H7 (cell line): ENCODE results near the gene PES1. TPM values are rescaled to one million over a fixed set of nuclear protein-coding genes. Genes with fewer than 3 reads are reported as not detected.
"Not testable (repeated sequence)": the region's sequence is repeated elsewhere in the genome, so short reads cannot be mapped to it uniquely, and the experiment has no call there.

Experiments used
- DNase-seq: peaks from one replicate; pipeline ENCODE4 v3.0.0; 2012
- H3K27me3 ChIP-seq: 2 replicates; pipeline ENCODE4 v1.6.0; 2011; ENCODE audit warnings: mild to moderate bottlenecking, low read length; ENCODE audit not compliant: control insufficient read depth, insufficient read depth
- H3K36me3 ChIP-seq: replicated peaks from 2 replicates; pipeline ENCODE4 v1.5.1; 2011; ENCODE audit warnings: low read length; ENCODE audit not compliant: control insufficient read depth, insufficient read depth
- H3K4me3 ChIP-seq: 2 replicates; pipeline ENCODE4 v1.5.1; 2011; ENCODE audit warnings: low read depth, mild to moderate bottlenecking, control low read depth, low read length, moderate library complexity; ENCODE audit not compliant: insufficient read depth
- total RNA-seq: library from RNA; depleted of rRNA; stranded (reverse); fragments of >200 nt; shearing (Covaris generic); gene quantifications from 2 replicates; pipeline ENCODE4 v1.2.3, GENCODE V29; 2014

Gene PES1
- total RNA-seq, 1 experiment from 2014 or later, result 111 TPM

DNA sequence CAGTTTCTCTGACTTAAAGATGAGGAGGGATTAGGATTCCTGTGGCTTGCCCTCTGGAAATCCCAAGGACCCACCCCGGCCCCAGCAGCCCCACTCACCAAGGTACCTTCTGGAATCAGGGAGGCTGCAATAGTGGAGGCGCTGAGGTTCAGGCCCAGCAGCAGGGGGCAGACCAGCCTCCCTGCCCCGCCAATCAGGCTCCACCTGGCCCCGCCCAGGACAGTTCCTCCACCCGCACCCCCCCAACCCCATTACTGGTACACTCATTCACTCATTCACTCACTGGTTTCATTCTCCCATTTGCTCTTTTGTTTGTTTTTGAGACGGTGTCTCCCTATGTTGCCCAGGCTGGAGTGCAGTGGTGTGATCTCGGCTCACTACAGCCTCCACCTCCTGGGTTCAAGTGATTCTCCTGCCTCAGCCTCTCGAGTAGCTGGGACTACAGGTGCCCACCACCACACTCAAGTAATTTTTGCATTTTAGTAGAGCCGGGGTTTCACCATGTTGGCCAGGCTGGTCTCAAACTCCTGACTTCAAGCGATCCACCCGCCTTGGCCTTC lies 31.0 kb downstream of the PES1 start:
- DNase-seq, result peak; percentile 79
- H3K27me3 ChIP-seq, H3K4me3 ChIP-seq, H3K36me3 ChIP-seq: not testable (repeated sequence)

DNA sequence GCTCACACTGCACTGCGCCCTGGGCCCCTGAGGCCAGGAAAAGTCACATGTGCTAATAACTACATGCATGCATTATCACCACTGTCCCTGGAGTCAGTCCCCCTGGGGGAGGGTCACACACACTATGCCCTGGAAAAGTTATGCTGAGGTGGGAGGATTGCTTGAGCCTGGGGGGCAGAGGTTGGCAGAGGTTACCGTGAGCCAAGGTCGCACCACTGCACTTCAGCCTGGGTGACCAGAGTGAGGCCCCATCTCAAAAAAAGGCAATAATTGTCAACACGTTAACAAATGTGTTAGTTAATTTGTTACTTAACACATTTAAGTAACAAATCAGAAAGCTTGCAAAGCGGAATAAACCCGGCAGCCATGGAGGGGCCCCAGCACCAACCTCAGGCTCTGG lies 31.8 kb downstream of the PES1 start:
- H3K4me3 ChIP-seq, result no peak overlapping the region
- no peak for DNase-seq
- no peaks in the 10 kb centered on the region for H3K36me3 ChIP-seq
- no peaks in the 10 kb centered on the region for H3K27me3 ChIP-seq

DNA sequence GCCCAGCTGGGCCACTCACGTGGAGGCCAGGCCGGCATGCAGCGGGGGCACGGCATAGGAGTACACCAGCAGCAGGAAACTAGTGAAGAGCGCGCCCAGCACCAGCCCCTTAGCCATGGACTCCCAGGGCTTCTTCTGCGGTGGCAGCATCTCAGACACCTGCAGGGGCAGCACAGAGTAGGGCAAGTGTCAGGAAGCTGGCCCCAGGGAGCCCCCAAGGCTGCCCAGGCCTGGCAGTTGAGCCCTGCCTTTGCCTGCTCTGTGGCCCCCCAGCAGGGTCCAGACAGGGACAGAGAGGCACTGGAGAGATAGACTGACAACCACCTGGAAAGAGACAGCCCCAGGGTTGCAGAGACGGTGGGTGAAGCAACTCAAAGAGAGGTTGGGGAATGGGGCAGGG lies 34.5 kb downstream of the PES1 start:
- Histone ChIP-seq H3K27me3 (no peaks in the 10 kb centered on the region), H3K36me3 (no peaks in the 10 kb centered on the region), H3K4me3 (no peak overlapping the region)
- DNase-seq, result peak; percentile 84

DNA sequence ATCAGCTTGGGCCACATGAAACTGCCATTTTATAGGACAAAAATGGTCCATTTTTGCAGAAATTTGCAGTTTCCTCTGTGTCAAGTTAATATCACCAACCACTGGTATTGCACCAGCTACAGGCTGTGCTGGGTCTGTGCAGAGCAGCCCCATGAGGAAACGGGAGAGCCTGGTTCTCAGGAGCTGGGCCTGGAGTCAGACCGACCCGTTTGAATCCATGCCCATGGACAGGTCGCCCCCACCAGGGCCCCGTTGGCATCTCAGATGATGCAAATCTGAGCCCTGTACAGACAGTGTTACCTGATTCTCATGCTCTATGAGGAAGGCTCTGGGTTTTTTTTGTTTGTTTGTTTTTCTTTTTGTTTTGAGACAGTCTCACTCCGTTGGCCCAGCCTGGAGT lies 35.3 kb downstream of the PES1 start:
- H3K36me3 ChIP-seq, result no peaks in the 10 kb centered on the region
- peak; percentile 69 for DNase-seq
- H3K27me3 ChIP-seq, result no peaks in the 10 kb centered on the region
- no peak overlapping the region for H3K4me3 ChIP-seq

DNA sequence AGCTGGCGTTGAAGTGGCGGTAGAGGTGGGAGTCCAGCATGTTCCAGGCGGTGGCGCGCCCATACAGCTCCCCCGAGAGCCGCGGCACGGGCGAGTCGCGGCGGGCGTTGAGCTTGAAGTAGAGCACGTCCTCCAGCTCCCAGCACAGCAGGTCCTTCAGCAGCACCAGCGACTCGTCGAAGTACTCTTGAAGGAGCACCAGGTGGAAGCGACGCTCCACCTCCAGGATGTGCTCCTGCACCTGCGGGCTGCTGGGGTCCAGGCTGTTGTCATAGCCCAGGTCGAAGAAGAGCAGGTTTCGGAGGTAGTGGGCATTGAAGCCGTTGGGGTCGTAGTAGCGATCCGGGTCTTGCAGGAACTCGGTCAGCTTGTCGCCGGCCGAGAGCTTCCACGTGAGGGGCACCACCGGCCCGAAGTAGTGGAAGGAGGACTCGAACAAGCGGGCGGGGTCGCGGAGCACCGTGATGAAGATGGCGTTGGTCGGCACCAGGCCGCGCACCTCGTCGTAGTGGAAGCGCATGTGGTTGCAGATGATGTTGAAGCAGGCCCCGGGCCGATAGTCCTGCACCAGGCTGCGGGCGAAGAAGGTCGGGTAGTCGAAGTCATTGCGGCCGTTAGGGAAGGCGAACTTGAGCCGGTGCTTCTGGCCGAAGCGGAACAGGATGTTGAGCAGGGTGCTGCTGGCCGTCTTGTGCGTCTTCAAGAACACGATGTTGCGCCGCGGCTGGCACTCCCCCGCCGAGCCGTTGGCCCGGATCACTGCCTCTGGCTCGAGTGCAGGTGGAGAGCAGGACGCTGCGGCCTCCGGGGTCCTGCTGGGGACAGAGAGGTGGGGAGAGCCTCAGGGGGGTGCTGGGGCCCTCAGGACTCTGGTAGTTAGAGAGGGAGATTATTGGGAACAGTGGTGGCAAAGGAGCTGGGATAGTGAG lies 36.2 kb downstream of the PES1 start:
- Histone ChIP-seq H3K4me3 (no peak overlapping the region), H3K36me3 (no peaks in the 10 kb centered on the region)
- DNase-seq, result peak; percentile 82

DNA sequence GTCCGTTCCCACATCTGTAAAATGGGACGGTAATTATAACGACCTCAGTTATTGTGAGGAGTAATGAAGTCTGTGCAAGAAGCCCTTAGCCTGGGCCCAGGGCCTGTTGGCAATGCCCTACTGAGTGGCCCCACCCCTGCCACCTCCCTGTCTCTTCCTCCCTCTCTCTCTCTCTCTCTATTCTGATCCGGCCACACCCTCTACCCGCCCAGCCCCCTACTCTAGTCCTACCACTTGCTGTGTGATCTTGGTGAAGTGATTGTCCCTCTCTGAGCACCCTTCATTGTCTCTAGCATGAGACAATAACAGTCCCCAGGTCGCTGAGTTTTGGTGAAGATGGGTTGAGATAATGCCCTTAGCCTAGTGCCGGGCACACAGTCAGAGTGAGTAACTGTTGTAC lies 37.7 kb downstream of the PES1 start:
- Histone ChIP-seq H3K27me3 (no peaks in the 10 kb centered on the region), H3K4me3 (no peak overlapping the region), H3K36me3 (no peaks in the 10 kb centered on the region)
- DNase-seq, result no peak

More for the DNA sequence above, 36.2 kb downstream of the PES1 start:
- no peaks in the 10 kb centered on the region for H3K27me3 ChIP-seq

DNA sequence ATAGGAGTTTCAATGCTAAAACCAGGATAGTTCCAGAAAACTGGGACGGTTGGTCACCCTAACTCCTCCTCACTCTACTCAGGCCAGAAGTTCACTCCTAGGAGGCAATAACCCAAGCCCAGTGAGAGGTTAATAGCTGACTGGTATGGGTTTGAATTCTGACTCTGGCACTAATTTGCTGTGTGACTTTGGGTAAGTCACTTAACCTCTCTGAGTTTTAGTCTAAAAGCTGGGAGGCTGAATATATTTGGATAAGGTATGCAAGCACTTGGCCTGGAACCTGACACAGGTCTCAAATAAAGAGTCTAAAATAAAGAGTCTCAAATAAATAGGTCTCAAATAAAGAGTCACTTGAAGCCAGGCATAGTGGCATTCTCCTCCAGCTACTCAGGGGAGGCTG lies 39.0 kb downstream of the PES1 start:
- no peak overlapping the region for H3K4me3 ChIP-seq
- no peaks in the 10 kb centered on the region for H3K36me3 ChIP-seq
- no peak for DNase-seq
- no peaks in the 10 kb centered on the region; the same call in 1 of the 2 replicates for H3K27me3 ChIP-seq

DNA sequence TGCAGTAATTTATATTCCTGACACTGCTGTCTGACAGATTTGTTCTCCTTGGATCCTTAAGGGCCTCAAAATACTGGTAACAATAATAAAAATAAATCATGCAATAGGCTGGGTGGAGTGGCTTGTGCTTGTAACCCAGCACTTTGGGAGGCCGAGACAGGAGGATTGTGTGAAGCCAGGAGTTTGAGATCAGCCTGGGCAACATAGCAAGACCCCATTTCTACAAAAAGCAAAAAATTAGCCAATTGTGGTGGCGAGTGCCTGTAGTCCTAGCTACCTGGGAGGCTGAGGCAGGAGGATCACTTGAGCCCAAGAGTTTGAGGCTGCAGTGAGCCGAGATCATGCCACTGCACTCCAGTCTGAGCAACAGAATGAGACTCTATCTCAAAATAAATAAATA lies 39.9 kb downstream of the PES1 start:
- H3K27me3 ChIP-seq, DNase-seq, H3K36me3 ChIP-seq, H3K4me3 ChIP-seq: not testable (repeated sequence)

DNA sequence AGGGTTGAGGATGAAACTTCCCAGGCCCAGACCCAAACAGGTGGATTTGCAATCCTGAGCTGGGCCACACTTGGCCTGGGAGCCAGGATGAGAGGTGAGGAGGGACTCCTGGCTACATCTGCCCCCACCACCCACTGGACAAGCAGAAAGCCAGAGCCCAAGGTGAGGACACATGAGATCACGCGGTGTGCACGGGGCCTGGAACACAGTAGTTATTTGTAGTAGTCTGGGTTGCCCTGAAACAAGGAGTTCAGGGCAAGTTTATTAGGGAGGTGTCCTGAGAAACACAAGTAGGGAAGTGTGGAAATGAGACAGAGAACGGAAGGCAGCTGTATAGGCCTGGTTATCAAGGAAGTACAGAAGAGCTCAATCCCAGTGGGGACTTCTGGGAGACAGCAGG lies 44.5 kb downstream of the PES1 start:
- Histone ChIP-seq H3K27me3 (peaks cover 16% of the 10 kb centered on the region), H3K36me3 (no peaks in the 10 kb centered on the region), H3K4me3 (no peak overlapping the region)
- DNase-seq, result no peak

DNA sequence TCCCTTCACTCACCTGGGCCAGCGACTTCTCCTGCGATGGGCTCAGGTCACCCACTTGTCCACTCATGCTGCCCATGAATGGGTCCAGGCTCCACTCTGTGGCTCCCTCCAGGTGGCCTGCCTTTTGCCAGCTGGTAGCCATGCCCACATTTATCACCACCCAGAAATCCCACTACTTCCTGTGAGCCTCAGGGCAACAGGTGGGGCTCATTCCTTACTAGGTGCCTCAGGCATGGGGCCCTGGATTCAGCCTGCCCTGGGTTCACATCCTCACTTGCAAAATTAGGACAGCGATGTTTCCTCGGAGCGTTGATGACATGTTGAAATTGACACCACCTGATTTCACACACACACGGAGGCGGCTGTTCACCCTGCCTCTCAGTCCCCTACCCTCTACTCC lies 45.1 kb downstream of the PES1 start, which contains the start of gene SEC14L6:
SEC14L6 (minus strand) TSS at position 126 of the 400 bp plus-strand sequence; CDS start at position 67, 59 bp downstream.
- Histone ChIP-seq H3K4me3 (no peak within 1 kb of the TSS), H3K27me3 (peaks cover 21% of the 10 kb centered on the region), H3K36me3 (no peaks in the 10 kb centered on the region)
- DNase-seq, result no peak

DNA sequence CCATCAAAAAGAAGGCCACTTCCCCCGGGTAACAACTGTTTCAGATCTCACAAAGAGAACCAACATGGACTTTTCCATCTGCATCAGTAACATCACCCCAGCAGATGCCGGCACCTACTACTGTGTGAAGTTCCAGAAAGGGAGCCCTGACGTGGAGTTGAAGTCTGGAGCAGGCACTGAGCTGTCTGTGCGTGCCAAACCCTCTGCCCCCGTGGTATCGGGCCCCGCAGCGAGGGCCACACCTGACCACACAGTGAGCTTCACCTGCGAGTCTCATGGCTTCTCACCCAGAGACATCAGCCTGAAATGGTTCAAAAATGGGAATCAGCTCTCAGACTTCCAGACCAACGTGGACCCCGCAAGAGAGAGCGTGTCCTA lies 48.9 kb downstream of the PES1 start:
- Histone ChIP-seq H3K36me3 (no peaks in the 10 kb centered on the region), H3K27me3 (peaks cover 21% of the 10 kb centered on the region), H3K4me3 (peak overlapping the region; percentile 41; the same call in 1 of the 2 replicates)
- no peak for DNase-seq

DNA sequence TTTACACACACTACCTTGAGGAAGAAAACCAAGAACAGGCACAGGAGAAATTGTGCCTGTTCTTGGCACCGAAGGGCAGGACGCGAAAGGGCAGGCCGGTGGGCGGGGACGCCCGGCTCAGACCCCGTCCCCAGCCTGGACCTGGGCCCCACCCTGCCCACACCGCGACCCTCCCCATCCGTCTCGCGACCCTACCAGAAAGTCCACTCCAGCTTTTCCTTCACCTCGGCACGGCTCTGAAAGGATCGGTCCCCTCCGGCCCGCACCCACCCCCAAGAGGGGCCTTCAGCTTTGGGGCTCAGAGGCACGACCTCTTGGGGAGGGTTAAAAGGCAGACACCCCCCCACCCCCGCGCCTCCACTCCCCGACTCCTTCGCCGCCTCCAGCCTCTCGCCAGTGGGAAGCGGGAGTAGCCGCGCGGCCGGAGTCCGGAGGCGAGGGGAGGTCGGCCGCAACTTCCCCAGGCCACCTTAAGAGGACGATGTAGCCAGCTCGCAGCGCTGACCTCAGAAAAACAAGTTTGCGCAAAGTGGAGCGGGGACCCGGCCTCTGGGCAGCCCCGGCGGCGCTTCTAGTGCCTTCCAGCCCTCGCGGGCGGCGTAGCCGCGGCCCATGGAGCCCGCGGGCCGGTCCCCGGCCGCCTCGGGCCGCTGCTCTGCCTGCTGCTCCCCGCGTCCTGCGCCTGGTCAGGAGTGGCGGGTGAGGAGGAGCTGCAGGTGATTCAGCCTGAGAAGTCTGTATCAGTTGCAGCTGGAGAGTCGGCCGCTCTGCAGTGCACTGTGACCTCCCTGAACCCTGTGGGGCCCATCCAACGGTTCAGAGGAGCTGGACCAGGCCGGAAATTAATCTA lies 49.5 kb downstream of the PES1 start:
- peak overlapping the region; percentile 41 for H3K4me3 ChIP-seq
- H3K27me3 ChIP-seq, result peaks cover 21% of the 10 kb centered on the region
- peak; percentile 86 for DNase-seq
- no peaks in the 10 kb centered on the region for H3K36me3 ChIP-seq

DNA sequence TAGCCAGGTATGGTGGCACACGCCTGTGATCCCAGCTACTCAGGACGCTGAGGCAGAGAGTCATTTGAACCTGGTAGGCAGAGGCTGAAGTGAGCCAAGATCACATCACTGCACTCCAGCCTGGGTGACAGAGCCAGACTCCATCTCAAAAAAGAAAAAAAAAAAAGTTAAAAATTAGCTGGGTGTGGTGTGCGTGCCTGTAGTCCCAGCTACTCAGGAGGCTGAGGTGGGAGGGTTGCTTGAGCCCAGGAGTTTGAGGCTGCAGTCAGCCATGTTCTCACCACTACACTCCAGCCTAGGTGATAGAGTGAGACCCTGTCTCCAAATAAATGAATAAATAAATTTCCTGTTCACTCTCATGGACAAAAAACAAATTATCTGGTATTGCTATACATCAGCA lies 50.2 kb downstream of the PES1 start:
- not testable (repeated sequence) for DNase-seq, H3K4me3 ChIP-seq, H3K36me3 ChIP-seq
- peaks cover 21% of the 10 kb centered on the region for H3K27me3 ChIP-seq

DNA sequence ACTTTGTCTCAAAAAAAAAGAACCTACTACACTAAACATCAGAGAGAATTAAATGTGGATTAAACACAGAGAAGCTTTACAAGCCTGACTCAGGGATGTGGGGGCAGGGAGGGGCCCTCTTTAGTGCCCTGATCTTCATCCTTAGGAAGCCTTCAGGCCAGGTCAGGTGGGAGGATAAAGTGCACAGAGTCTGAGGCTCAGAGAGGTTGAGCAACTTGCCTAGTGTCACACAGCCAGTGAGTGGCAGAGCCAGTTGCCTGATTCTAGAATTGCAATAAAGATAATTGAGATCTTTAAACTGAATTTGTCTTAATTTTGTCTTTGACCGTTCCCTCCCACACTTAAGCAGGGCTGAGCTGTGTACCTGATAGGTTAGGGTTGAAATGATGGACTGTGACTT lies 52.3 kb downstream of the PES1 start:
- H3K4me3 ChIP-seq, result no peak overlapping the region
- no peaks in the 10 kb centered on the region for H3K36me3 ChIP-seq
- peaks cover 21% of the 10 kb centered on the region for H3K27me3 ChIP-seq
- no peak for DNase-seq
